IMR-90 (cell line): ENCODE data around the gene PAX5. TPM values are rescaled to one million over a fixed set of nuclear protein-coding genes. Genes with fewer than 3 reads are reported as not detected.
A peak's percentile ranks its signal among the peaks of the same experiment; 100 is the strongest.

Experiments
- ATAC-seq: fragments of 200-7000 bp; cut with Tn5 transposase; 2 replicates; pipeline ENCODE4 v1.9.1; 2020; ENCODE audit warnings: low read depth, mild to moderate bottlenecking, moderate library complexity
- BruUV-seq: library from RNA; stranded (reverse); fragments of 400-500 nt; replicated peaks from 2 replicates; lab custom pipeline; 2021; lab: Mats Ljungman, UMichigan
- CTCF ChIA-PET: fragments of 300-600 bp; formaldehyde crosslinking; extraction: SDS; loops from one replicate; lab custom pipeline; 2021; ENCODE audit warnings: antibody characterized with exemption; lab: Yijun Ruan, JAX
- POLR2A ChIA-PET: fragments of 300-600 bp; sonication (Branson Sonifier 250); formaldehyde crosslinking; loops from one replicate; lab custom pipeline; 2022; ENCODE audit warnings: antibody characterized with exemption; ENCODE audit not compliant: unreplicated experiment; lab: Charles Lee
- DNase-seq: peaks from one replicate; pipeline ENCODE4 v3.0.0; 2013
- H2AFZ ChIP-seq: replicated peaks from 2 replicates; pipeline ENCODE3; 2013; ENCODE audit warnings: low read length, mild to moderate bottlenecking; ENCODE audit not compliant: poor library complexity
- H2AK5ac ChIP-seq: 2 replicates; pipeline ENCODE4 v1.6.1; 2013; ENCODE audit warnings: low read depth, low read length, inconsistent platforms
- H2AK9ac ChIP-seq: replicated peaks from 2 replicates; pipeline ENCODE3; 2013; ENCODE audit warnings: mild to moderate bottlenecking, low read depth, low read length, moderate library complexity; ENCODE audit not compliant: poor library complexity
- H2BK120ac ChIP-seq: 2 replicates; pipeline ENCODE4 v1.6.1; 2013; ENCODE audit warnings: low read depth, low read length, inconsistent platforms
- H2BK15ac ChIP-seq: 3 replicates; pipeline ENCODE4 v1.6.1; 2013; ENCODE audit warnings: low read depth, low read length, inconsistent platforms
- H2BK20ac ChIP-seq: 2 replicates; pipeline ENCODE4 v1.6.1; 2013; ENCODE audit warnings: low read depth, mild to moderate bottlenecking, inconsistent platforms, low read length, moderate library complexity
- H2BK5ac ChIP-seq: 2 replicates; pipeline ENCODE4 v1.6.1; 2013; ENCODE audit warnings: mild to moderate bottlenecking, low read depth, low read length, inconsistent platforms; ENCODE audit not compliant: poor library complexity, severe bottlenecking
- H3K14ac ChIP-seq: replicated peaks from 2 replicates; pipeline ENCODE4 v1.6.1; 2013; ENCODE audit warnings: low read depth, low read length, inconsistent platforms
- H3K18ac ChIP-seq: 2 replicates; pipeline ENCODE4 v1.6.1; 2013; ENCODE audit warnings: low read depth, low read length, control low read depth
- H3K23ac ChIP-seq: 2 replicates; pipeline ENCODE4 v1.6.1; 2013; ENCODE audit warnings: low read depth, low read length, inconsistent platforms
- H3K27ac ChIP-seq: 2 replicates; pipeline ENCODE4 v1.5.1; 2013; ENCODE audit warnings: mild to moderate bottlenecking, control low read depth, low read length; ENCODE audit not compliant: insufficient read depth
- H3K27me3 ChIP-seq: 2 replicates; pipeline ENCODE4 v1.6.1; 2013; ENCODE audit warnings: low read length; ENCODE audit not compliant: control insufficient read depth, insufficient read depth
- H3K36me3 ChIP-seq: 2 replicates; pipeline ENCODE4 v1.6.1; 2013; ENCODE audit warnings: low read length, mixed read lengths; ENCODE audit not compliant: control insufficient read depth, insufficient read depth
- H3K4ac ChIP-seq: 2 replicates; pipeline ENCODE4 v1.6.1; 2013; ENCODE audit warnings: low read depth, low read length, inconsistent platforms
- H3K4me1 ChIP-seq: 2 replicates; pipeline ENCODE4 v1.6.1; 2013; ENCODE audit warnings: low read length, mixed read lengths; ENCODE audit not compliant: control insufficient read depth, insufficient read depth
- H3K4me2 ChIP-seq: 2 replicates; pipeline ENCODE4 v1.6.1; 2013; ENCODE audit warnings: low read depth, mild to moderate bottlenecking, control low read depth, low read length, moderate library complexity
- H3K4me3 ChIP-seq: 2 replicates; pipeline ENCODE4 v1.5.1; 2013; ENCODE audit warnings: low read depth, mild to moderate bottlenecking, control low read depth, low read length, moderate library complexity; ENCODE audit not compliant: insufficient read depth
- H3K56ac ChIP-seq: 2 replicates; pipeline ENCODE4 v1.6.1; 2013; ENCODE audit warnings: low read length, inconsistent platforms; ENCODE audit not compliant: insufficient read depth; ENCODE audit errors: extremely low read depth
- H3K79me1 ChIP-seq, 2 experiments: 2 replicates each; pipeline ENCODE4 v1.6.1; 2013; ENCODE audit warnings: low read length in 2 of 2, inconsistent platforms in 1 of 2, low read depth in 1 of 2
- H3K9ac ChIP-seq: 2 replicates; pipeline ENCODE4 v1.6.1; 2013; ENCODE audit warnings: low read depth, low read length, control low read depth
- H3K9me1 ChIP-seq: 2 replicates; pipeline ENCODE4 v1.6.1; 2013; ENCODE audit warnings: low read length, inconsistent platforms; ENCODE audit not compliant: insufficient read depth
- H3K9me3 ChIP-seq: 2 replicates; pipeline ENCODE4 v1.6.1; 2013; ENCODE audit warnings: low read length; ENCODE audit not compliant: control insufficient read depth, insufficient read depth
- H4K20me1 ChIP-seq: 2 replicates; pipeline ENCODE4 v1.6.1; 2013; ENCODE audit warnings: low read length, inconsistent platforms; ENCODE audit not compliant: insufficient read depth
- H4K5ac ChIP-seq: 2 replicates; pipeline ENCODE4 v1.6.1; 2013; ENCODE audit warnings: mild to moderate bottlenecking, low read depth, low read length, control low read depth
- H4K8ac ChIP-seq, 2 experiments: 2 replicates each; pipeline ENCODE4 v1.6.1; 2013; ENCODE audit warnings: low read depth in 2 of 2, low read length in 2 of 2, control low read depth in 1 of 2, inconsistent platforms in 1 of 2
- H4K91ac ChIP-seq: 2 replicates; pipeline ENCODE4 v1.6.1; 2013; ENCODE audit warnings: low read depth, low read length, inconsistent platforms; ENCODE audit not compliant: insufficient read depth
- BHLHE40 ChIP-seq: fragments of 150-350 bp; IDR thresholded peaks from 2 replicates; pipeline ENCODE4 v1.6.1; 2016; ENCODE audit warnings: mild to moderate bottlenecking, low read depth, low read length
- ELK1 ChIP-seq: fragments of 150-350 bp; IDR thresholded peaks from 2 replicates; pipeline ENCODE4 v1.6.1; 2016; ENCODE audit warnings: low read depth, mild to moderate bottlenecking, low read length, moderate library complexity, borderline replicate concordance
- MAFK ChIP-seq: IDR thresholded peaks from 2 replicates; pipeline ENCODE4 v1.6.1; 2012; ENCODE audit warnings: low read depth, low read length, improper control_type of control experiment
- MXI1 ChIP-seq: IDR thresholded peaks from 2 replicates; pipeline ENCODE4 v1.6.1; 2012; ENCODE audit warnings: low read depth, mild to moderate bottlenecking, low read length, moderate library complexity, borderline replicate concordance
- RFX5 ChIP-seq: IDR thresholded peaks from 2 replicates; pipeline ENCODE4 v1.8.0; 2012; ENCODE audit warnings: low read depth, mild to moderate bottlenecking, low read length, moderate library complexity
- WGBS, 2 experiments: methylation state at CpG; one replicate each; pipeline versions ENCODE4 v1.1.5 to v1.1.7; 2013; ENCODE audit warnings: missing lambda C conversion rate in 2 of 2; ENCODE audit not compliant: insufficient read length in 1 of 2; ENCODE audit errors: extremely low coverage in 2 of 2; 5-methylcytosine and 5-hydroxymethylcytosine counted together
- dilution Hi-C: fragments of 300-500 bp; cut with HindIII; formaldehyde crosslinking; loops from one replicate; pipeline ENCODE4 v1.14.3; 2018; ENCODE audit warnings: low sequenced_read_pairs; ENCODE audit not compliant: unreplicated experiment
- in situ Hi-C: fragments of 300-500 bp; cut with MboI; formaldehyde crosslinking; loops from 3 replicates; pipeline ENCODE4 v1.14.3; 2019; ENCODE audit warnings: low sequenced_read_pairs, inconsistent platforms, mixed read lengths
- intact Hi-C: fragments of 100-400 bp; cut with micrococcal nuclease; formaldehyde crosslinking; loops from 2 replicates; pipeline ENCODE4 v1.10.0; 2022
- polyA plus RNA-seq, 3 experiments: library from polyadenylated mRNA; depleted of rRNA; stranded (reverse); fragments of >200 nt; gene quantifications; 2 replicates each; pipeline ENCODE4 v1.2.3, GENCODE V29; 2012; ENCODE audit warnings: low replicate concordance in 1 of 3
- total RNA-seq: library from RNA; depleted of rRNA; stranded (reverse); fragments of >200 nt; gene quantifications from 2 replicates; pipeline ENCODE4 v1.2.3, GENCODE V29; 2012

Gene PAX5
- total and polyA plus RNA-seq, 2 of the 4 experiments (the other 2 are of a cell fraction) = not detected

DNA sequence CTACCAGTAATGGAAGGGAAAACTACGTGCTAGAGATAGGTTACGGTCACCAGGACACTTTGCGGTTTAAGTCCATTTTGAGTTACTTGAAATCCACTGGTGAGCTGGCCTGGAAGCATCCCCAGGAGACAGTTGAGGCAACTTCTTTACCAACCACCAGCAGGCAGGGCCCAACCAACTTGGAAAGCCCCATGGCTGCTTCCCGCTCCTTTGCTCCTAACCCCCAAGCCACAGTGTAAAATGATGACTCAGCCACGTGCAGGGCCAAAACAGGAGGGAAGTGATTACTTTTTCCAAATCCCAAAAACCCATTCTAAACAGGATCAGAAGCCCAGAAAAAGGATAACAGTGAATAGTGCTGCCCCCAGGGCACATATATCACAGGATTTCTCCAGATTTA lies 87.4 kb downstream of the PAX5 start:
- dilution Hi-C loops = no loop called here
- no peak overlapping the region for H3K4me2 ChIP-seq
- H3K23ac ChIP-seq = no peak overlapping the region
- no peak overlapping the region for H4K8ac ChIP-seq
- H2AFZ ChIP-seq = no peak overlapping the region
- no CpG with 5 or more reads among the region's 5 CpGs for WGBS, 2 experiments
- no peaks in the 10 kb centered on the region for H3K79me1 ChIP-seq
- peaks cover 36% of the 10 kb centered on the region for H3K27me3 ChIP-seq
- no peaks in the 10 kb centered on the region for H3K9me3 ChIP-seq
- H3K56ac ChIP-seq = no peak overlapping the region
- no peak overlapping the region for H3K9ac ChIP-seq
- ATAC-seq (no peak), DNase-seq (no peak)
- in situ Hi-C loops = no loop called here
- no peak overlapping the region for H2BK120ac ChIP-seq
- no TSS peak for BruUV-seq
- TF ChIP-seq MAFK (peak; percentile 37; the same call in 1 of the 2 replicates), MXI1 (no peak), ELK1 (no peak), RFX5 (no peak), BHLHE40 (0 out of 2 replicates have a peak, but pooled peaks have one; percentile 42)
- H3K36me3 ChIP-seq = no peaks in the 10 kb centered on the region
- H3K4me1 ChIP-seq = no peaks in the 10 kb centered on the region
- H3K27ac ChIP-seq = no peak overlapping the region
- POLR2A ChIA-PET = no interaction called here
- no peak overlapping the region for H2AK5ac ChIP-seq
- no peak overlapping the region for H2BK15ac ChIP-seq
- H3K4me3 ChIP-seq = no peak overlapping the region
- CTCF ChIA-PET = no interaction called here
- H2AK9ac ChIP-seq = no peak overlapping the region
- no peak overlapping the region for H4K5ac ChIP-seq
- H3K9me1 ChIP-seq = no peaks in the 10 kb centered on the region; the same call in 1 of the 2 replicates
- H3K14ac ChIP-seq = no peak overlapping the region
- no peak overlapping the region for H2BK5ac ChIP-seq
- no peaks in the 10 kb centered on the region for H4K20me1 ChIP-seq
- no peak overlapping the region for H4K91ac ChIP-seq
- no peak overlapping the region for H3K18ac ChIP-seq
- no peak overlapping the region for H3K4ac ChIP-seq
- H2BK20ac ChIP-seq = no peak overlapping the region
- intact Hi-C loops = no loop called here
